SK-N-SH treated with all-trans-retinoic acid at 6 μM for 48 hours (cell line): Measurements from ENCODE around the gene DTNBP1.

Experiments
- ATAC-seq: fragments of 200-7000 bp; cut with Tn5 transposase; 3 replicates; pipeline ENCODE4 v1.9.1; 2020; ENCODE audit warnings: mild to moderate bottlenecking, moderate library complexity
- ARNTL ChIP-seq: fragments of 450-650 bp; formaldehyde crosslinking; IDR thresholded peaks from 2 replicates; pipeline ENCODE4 v1.5.0; 2020; ENCODE audit warnings: low read depth, mild to moderate bottlenecking, moderate library complexity, borderline replicate concordance
- BACH2 ChIP-seq: fragments of 250-450 bp; sonication (Bioruptor Pico); IDR thresholded peaks from 2 replicates; pipeline ENCODE4 v1.9.0; 2021; ENCODE audit warnings: mild to moderate bottlenecking, borderline replicate concordance
- CREB5 ChIP-seq: fragments of 250-450 bp; sonication (Bioruptor Pico); IDR thresholded peaks from 2 replicates; pipeline ENCODE4 v1.5.1; 2020; ENCODE audit warnings: low read depth, mild to moderate bottlenecking, moderate library complexity
- CSDC2 ChIP-seq: fragments of 250-450 bp; sonication (Bioruptor Pico); IDR thresholded peaks from 2 replicates; pipeline ENCODE4 v1.5.0; 2020; ENCODE audit warnings: mild to moderate bottlenecking, moderate library complexity
- CSRNP3 ChIP-seq: fragments of 250-450 bp; sonication (Bioruptor Pico); IDR thresholded peaks from 2 replicates; pipeline ENCODE4 v1.5.1; 2021; ENCODE audit warnings: mild to moderate bottlenecking, moderate library complexity
- ESRRG ChIP-seq: fragments of 250-450 bp; sonication (Bioruptor Pico); IDR thresholded peaks from 2 replicates; pipeline ENCODE4 v1.6.1; 2021; ENCODE audit warnings: mild to moderate bottlenecking
- GLIS3 ChIP-seq: fragments of 250-450 bp; sonication (Bioruptor Pico); IDR thresholded peaks from 2 replicates; pipeline ENCODE4 v1.5.0; 2020; ENCODE audit warnings: mild to moderate bottlenecking, moderate library complexity
- ISL1 ChIP-seq: fragments of 250-450 bp; sonication (Bioruptor Pico); IDR thresholded peaks from 2 replicates; pipeline ENCODE4 v2.1.2; 2022; ENCODE audit warnings: mild to moderate bottlenecking, moderate library complexity
- OSR1 ChIP-seq: fragments of 250-450 bp; sonication (Bioruptor Pico); IDR thresholded peaks from 2 replicates; pipeline ENCODE4 v1.8.0; 2022; ENCODE audit warnings: moderate library complexity, mild to moderate bottlenecking, inconsistent platforms
- PATZ1 ChIP-seq: fragments of 250-450 bp; sonication (Bioruptor Pico); IDR thresholded peaks from 2 replicates; pipeline ENCODE4 v1.8.0; 2020; ENCODE audit warnings: mild to moderate bottlenecking, moderate library complexity, borderline replicate concordance
- POU6F1 ChIP-seq: fragments of 250-450 bp; sonication (Bioruptor Pico); IDR thresholded peaks from 2 replicates; pipeline ENCODE4 v1.8.0; 2021; ENCODE audit warnings: low read depth, mild to moderate bottlenecking, moderate library complexity, borderline replicate concordance
- PPARA ChIP-seq: fragments of 250-450 bp; sonication (Bioruptor Pico); IDR thresholded peaks from 2 replicates; pipeline ENCODE4 v1.5.0; 2020; ENCODE audit warnings: mild to moderate bottlenecking, borderline replicate concordance
- RARB ChIP-seq: fragments of 250-450 bp; sonication (Bioruptor Pico); IDR thresholded peaks from 2 replicates; pipeline ENCODE4 v1.8.0; 2021; ENCODE audit warnings: mild to moderate bottlenecking, moderate library complexity
- SNAI2 ChIP-seq: fragments of 250-450 bp; sonication (Bioruptor Pico); IDR thresholded peaks from 2 replicates; pipeline ENCODE4 v1.5.0; 2020; ENCODE audit warnings: mild to moderate bottlenecking, moderate library complexity
- TCF4 ChIP-seq: fragments of 250-450 bp; sonication (Bioruptor Pico); IDR thresholded peaks from 2 replicates; pipeline ENCODE4 v1.8.0; 2021; ENCODE audit warnings: mild to moderate bottlenecking, moderate library complexity, borderline replicate concordance
- TOX ChIP-seq: fragments of 250-450 bp; sonication (Bioruptor Pico); IDR thresholded peaks from 2 replicates; pipeline ENCODE4 v1.8.0; 2021; ENCODE audit warnings: mild to moderate bottlenecking, moderate library complexity, borderline replicate concordance
- TSHZ2 ChIP-seq: fragments of 250-450 bp; sonication (Bioruptor Pico); IDR thresholded peaks from 2 replicates; pipeline ENCODE4 v1.5.0; 2020; ENCODE audit warnings: mild to moderate bottlenecking, moderate library complexity
- ZC3H10 ChIP-seq: fragments of 250-450 bp; sonication (Bioruptor Pico); IDR thresholded peaks from 2 replicates; pipeline ENCODE4 v1.5.1; 2021; ENCODE audit warnings: mild to moderate bottlenecking, moderate library complexity
- ZFP3 ChIP-seq: fragments of 250-450 bp; sonication (Bioruptor Pico); IDR thresholded peaks from 2 replicates; pipeline ENCODE4 v1.5.0; 2020; ENCODE audit warnings: mild to moderate bottlenecking, moderate library complexity
- ZNF565 ChIP-seq: fragments of 450-650 bp; formaldehyde crosslinking; conservative IDR thresholded peaks from 2 replicates; pipeline ENCODE4 v1.5.0; 2020; ENCODE audit warnings: low read depth, mild to moderate bottlenecking, moderate library complexity
- ZNF70 ChIP-seq: fragments of 450-650 bp; formaldehyde crosslinking; IDR thresholded peaks from 2 replicates; pipeline ENCODE4 v1.5.0; 2020; ENCODE audit warnings: mild to moderate bottlenecking, moderate library complexity
- ZNF8 ChIP-seq: fragments of 450-650 bp; formaldehyde crosslinking; IDR thresholded peaks from 2 replicates; pipeline ENCODE4 v1.5.0; 2020; ENCODE audit warnings: mild to moderate bottlenecking, moderate library complexity

Gene DTNBP1

GRCh38 chr6:15593798-15594197 lies 69.0 kb downstream of the DTNBP1 start:
- no peak for TF ChIP-seq TSHZ2 (CRISPR knock-in tag)
- TF ChIP-seq CSDC2 (CRISPR knock-in tag), result no peak
- no peak for TF ChIP-seq ZC3H10 (CRISPR knock-in tag)
- no peak for TF ChIP-seq ZNF70 (CRISPR knock-in tag)
- no peak for TF ChIP-seq TCF4 (CRISPR knock-in tag)
- no peak for TF ChIP-seq RARB (CRISPR knock-in tag)
- TF ChIP-seq ISL1 (CRISPR knock-in tag), result no peak
- TF ChIP-seq GLIS3, result no peak
- no peak for TF ChIP-seq BACH2 (CRISPR knock-in tag)
- TF ChIP-seq SNAI2 (CRISPR knock-in tag), result no peak
- TF ChIP-seq OSR1 (CRISPR knock-in tag), result no peak
- no peak for TF ChIP-seq ARNTL (CRISPR knock-in tag)
- TF ChIP-seq CREB5 (CRISPR knock-in tag), result no peak
- no peak for TF ChIP-seq TOX
- TF ChIP-seq ZNF565 (CRISPR knock-in tag), result no peak
- no peak for TF ChIP-seq CSRNP3
- no peak for TF ChIP-seq POU6F1
- no peak for TF ChIP-seq PPARA (CRISPR knock-in tag)
- TF ChIP-seq PATZ1 (CRISPR knock-in tag), result no peak
- ATAC-seq, result no peak

- no peak for TF ChIP-seq POU6F1
- no peak for TF ChIP-seq ZC3H10 (CRISPR knock-in tag)
- TF ChIP-seq PATZ1 (CRISPR knock-in tag), result no peak
- TF ChIP-seq ESRRG (CRISPR knock-in tag), result no peak
- TF ChIP-seq SNAI2 (CRISPR knock-in tag), result no peak
- TF ChIP-seq OSR1 (CRISPR knock-in tag), result no peak
- TF ChIP-seq CREB5 (CRISPR knock-in tag), result no peak
- no peak for TF ChIP-seq ZNF8 (CRISPR knock-in tag)
- no peak for TF ChIP-seq ZFP3 (CRISPR knock-in tag)
- TF ChIP-seq TSHZ2 (CRISPR knock-in tag), result no peak
- TF ChIP-seq BACH2 (CRISPR knock-in tag), result no peak
- TF ChIP-seq, all 23 proteins: peak for 0
- ATAC-seq, result no peak
Observed at GRCh38 chr6:15592610-15593009, 70.2 kb downstream of the DTNBP1 start.
